ENCODE data around the gene CEACAM19. TPM values are rescaled to one million over a fixed set of nuclear protein-coding genes. Genes with fewer than 3 reads are reported as not detected.

CEACAM19 gene
- total and polyA plus RNA-seq, 9 of the 15 experiments (the other 6 are each of a cell fraction or from before 2014, with no cell fraction given), result 0.15 to 0.30 (median 0.23) TPM; not detected in 5

- POLR2A ChIA-PET, result interaction anchor here (0.6 kb wide), 2 partner anchors 12 to 50 kb away, joined by 3 read pairs; no protein-coding TSS in a partner anchor
- no peak for FAIRE-seq
- Histone ChIP-seq H3K4me1 (replicated peaks in 1 of 2; ENCODE audit: control insufficient read depth in 2 of 2, insufficient read depth in 2 of 2, low read length in 2 of 2) (peaks cover 5 to 16% of the 10 kb centered on the region in 2 experiments; a peak in 4 of 5 replicates), H3K27me3 (ENCODE audit: control insufficient read depth in 2 of 2, insufficient read depth in 2 of 2, low read length in 2 of 2) (no peaks in the 10 kb centered on the region), H3K9me1 (ENCODE audit: control insufficient read depth, insufficient read depth, low read length) (no peaks in the 10 kb centered on the region), H3K36me3 (ENCODE audit: control insufficient read depth, insufficient read depth, low read length) (no peaks in the 10 kb centered on the region), H3K9ac (ENCODE audit: insufficient read depth in 1 of 2, low read depth in 2 of 2, low read length in 2 of 2) (no peak overlapping the region), H3K79me2 (ENCODE audit: control insufficient read depth, insufficient read depth, low read length) (peaks cover 7% of the 10 kb centered on the region; the same call in 2 of the 3 replicates), H4K20me1 (replicated peaks; ENCODE audit: control insufficient read depth, insufficient read depth, low read length) (no peaks in the 10 kb centered on the region), H3K9me3 (replicated peaks; ENCODE audit: control insufficient read depth, insufficient read depth, low read depth, low read length) (no peaks in the 10 kb centered on the region), H2AFZ (ENCODE audit: low read depth, low read length) (no peak overlapping the region), H3K27ac (ENCODE audit: extremely low read depth, low read depth, low read length) (no peak overlapping the region), H3K4me2 (ENCODE audit: insufficient read depth, low read length) (no peak overlapping the region), H3K4me3 (no peak overlapping the region)
- no peak for ATAC-seq
- DNase-seq (ENCODE audit: extremely low read depth in 1 of 4, low spot score in 3 of 4), result no peak
- no TSS peak for BruUV-seq (replicated peaks)
- CTCF ChIA-PET (ENCODE audit: low intra/inter-chr PET ratio), result no interaction called here
- in situ Hi-C loops (cut with MboI) (no loop called here), intact Hi-C loops (cut with micrococcal nuclease) (no loop called here)
- 59% methylated on average over 9 of the region's 9 CpGs for WGBS (ENCODE audit: insufficient coverage, low coverage, missing lambda C conversion rate)
- TF ChIP-seq RREB1 (CRISPR knock-in tag; IDR thresholded peaks at IDR 0.05), result no peak
- TF ChIP-seq NFXL1 (CRISPR knock-in tag; IDR thresholded peaks at IDR 0.05), result no peak
- TF ChIP-seq BRD4 (IDR thresholded peaks at IDR 0.05), result no peak
- no peak for TF ChIP-seq SIN3A (IDR thresholded peaks at IDR 0.05; ENCODE audit: borderline replicate concordance in 2 of 2, control insufficient read depth in 1 of 2, low read depth in 2 of 2, low read length in 2 of 2)
- TF ChIP-seq ZNF75A (CRISPR knock-in tag; IDR thresholded peaks at IDR 0.05), result no peak
- no peak for TF ChIP-seq PHTF2 (CRISPR knock-in tag; IDR thresholded peaks at IDR 0.05)
- no peak for TF ChIP-seq EWSR1 (IDR thresholded peaks at IDR 0.05; ENCODE audit: borderline replicate concordance, low read depth, partially characterized antibody)
- TF ChIP-seq STAG1 (CRISPR knock-in tag; IDR thresholded peaks at IDR 0.05; ENCODE audit: borderline replicate concordance), result no peak
- no peak for TF ChIP-seq KAT7 (CRISPR knock-in tag; IDR thresholded peaks at IDR 0.05; ENCODE audit: borderline replicate concordance)
- TF ChIP-seq MTF1 (CRISPR knock-in tag; IDR thresholded peaks at IDR 0.05; ENCODE audit: borderline replicate concordance), result no peak
- no peak for TF ChIP-seq ZNF184 (CRISPR knock-in tag; IDR thresholded peaks at IDR 0.05)
- TF ChIP-seq GABPB2 (CRISPR knock-in tag; conservative IDR thresholded peaks at IDR 0.05), result no peak
- no peak for TF ChIP-seq HMG20B (CRISPR knock-in tag; IDR thresholded peaks at IDR 0.05)
- no peak for TF ChIP-seq ETV6 (IDR thresholded peaks at IDR 0.05; ENCODE audit: borderline replicate concordance in 1 of 2, low read depth in 2 of 2, low read length in 1 of 2)
- TF ChIP-seq ETV6 (CRISPR knock-in tag; IDR thresholded peaks at IDR 0.05; ENCODE audit: borderline replicate concordance), result no peak
- TF ChIP-seq CREB1 (IDR thresholded peaks at IDR 0.05), result no peak
- TF ChIP-seq CREB1 (CRISPR knock-in tag; IDR thresholded peaks at IDR 0.05), result no peak
- TF ChIP-seq ZNF384 (IDR thresholded peaks at IDR 0.05; ENCODE audit: low read depth, low read length), result no peak
- no peak for TF ChIP-seq MCM7 (IDR thresholded peaks at IDR 0.05)
These were observed 29.6 kb upstream of the CEACAM19 start for GRCh38 chr19:44641501-44642265.
